Keratinocyte (primary cell): Measurements from ENCODE around the gene TRPV5. TPM values are rescaled to one million over a fixed set of nuclear protein-coding genes. Genes with fewer than 3 reads are reported as not detected.

Experiments
- DNase-seq: peaks from one replicate; pipeline ENCODE4 v3.0.0-alpha.2; 2011; ENCODE audit warnings: low read depth, missing footprints, low spot score
- FAIRE-seq: peaks from 2 replicates; lab custom pipeline; 2011; peaks lifted over from hg19 to GRCh38; lab: Jason Lieb, UNC
- H2AFZ ChIP-seq: 2 replicates; pipeline ENCODE4 v1.6.0; 2012; ENCODE audit warnings: low read length, control low read depth, inconsistent platforms; ENCODE audit not compliant: control insufficient read depth
- H3K27ac ChIP-seq: 2 replicates; pipeline ENCODE4 v1.5.1; 2011; ENCODE audit warnings: low read length; ENCODE audit not compliant: control insufficient read depth, insufficient read depth
- H3K27me3 ChIP-seq: 3 replicates; pipeline ENCODE4 v1.6.0; 2011; ENCODE audit warnings: low read length; ENCODE audit not compliant: control insufficient read depth, insufficient read depth; ENCODE audit errors: extremely low read depth
- H3K36me3 ChIP-seq, 2 experiments: 2 replicates in 1 of 2; 3 replicates in 1 of 2; pipeline ENCODE4 v1.5.1; 2011; ENCODE audit warnings: low read length in 2 of 2, mild to moderate bottlenecking in 1 of 2; ENCODE audit not compliant: control insufficient read depth in 2 of 2, insufficient read depth in 2 of 2; ENCODE audit errors: extremely low read depth in 1 of 2
- H3K4me1 ChIP-seq: 3 replicates; pipeline ENCODE4 v1.5.1; 2011; ENCODE audit warnings: low read length; ENCODE audit not compliant: control insufficient read depth, insufficient read depth; ENCODE audit errors: extremely low read depth
- H3K4me2 ChIP-seq: 3 replicates; pipeline ENCODE4 v1.6.0; 2011; ENCODE audit warnings: low read depth, low read length; ENCODE audit not compliant: control insufficient read depth, insufficient read depth; ENCODE audit errors: extremely low read depth
- H3K4me3 ChIP-seq, 3 experiments: fragments of 200-600 bp in 1 of 3; sonication (generic) in 1 of 3; 2 replicates in 2 of 3; 3 replicates in 1 of 3; pipeline ENCODE4 v1.5.1; 2011 to 2016; ENCODE audit warnings: low read length in 3 of 3, mild to moderate bottlenecking in 3 of 3, control low read depth in 2 of 3, inconsistent platforms in 1 of 3, low read depth in 1 of 3, mixed read lengths in 1 of 3, mixed run types in 1 of 3, moderate library complexity in 1 of 3; ENCODE audit not compliant: control insufficient read depth in 2 of 3, insufficient read depth in 2 of 3; ENCODE audit errors: extremely low read depth in 1 of 3
- H3K79me2 ChIP-seq: 2 replicates; pipeline ENCODE4 v1.6.0; 2012; ENCODE audit warnings: low read length; ENCODE audit not compliant: control insufficient read depth, insufficient read depth
- H3K9ac ChIP-seq: 3 replicates; pipeline ENCODE4 v1.6.0; 2011; ENCODE audit warnings: low read length; ENCODE audit not compliant: control insufficient read depth, insufficient read depth; ENCODE audit errors: extremely low read depth
- H3K9me1 ChIP-seq: 3 replicates; pipeline ENCODE4 v1.6.0; 2011; ENCODE audit warnings: low read length; ENCODE audit not compliant: control insufficient read depth, insufficient read depth; ENCODE audit errors: extremely low read depth
- H3K9me3 ChIP-seq: 2 replicates; pipeline ENCODE4 v1.5.1; 2012; ENCODE audit warnings: low read depth, low read length; ENCODE audit not compliant: control insufficient read depth
- H4K20me1 ChIP-seq: 3 replicates; pipeline ENCODE4 v1.6.0; 2011; ENCODE audit warnings: low read length; ENCODE audit not compliant: control insufficient read depth, insufficient read depth; ENCODE audit errors: extremely low read depth
- CTCF ChIP-seq, 3 experiments: IDR thresholded peaks in 1 of 3; conservative IDR thresholded peaks in 1 of 3; optimal IDR thresholded peaks in 1 of 3; 2 replicates in 2 of 3; 3 replicates in 1 of 3; pipeline versions ENCODE3 to v1.5.1; 2011; ENCODE audit warnings: low read length in 3 of 3, mild to moderate bottlenecking in 3 of 3, moderate library complexity in 2 of 3, control low read depth in 1 of 3, inconsistent platforms in 1 of 3; ENCODE audit not compliant: insufficient read depth in 2 of 3; ENCODE audit errors: extremely low read depth in 1 of 3
- EZH2 ChIP-seq: IDR thresholded peaks from one replicate; pipeline ENCODE4 v1.6.1; 2012; ENCODE audit warnings: inconsistent platforms, mild to moderate bottlenecking, low read length, moderate library complexity
- dilution Hi-C: fragments of 300-500 bp; cut with MboI; formaldehyde crosslinking; loops from one replicate; pipeline ENCODE4 v1.7.0; 2020; ENCODE audit warnings: low sequenced_read_pairs; ENCODE audit not compliant: extremely low pct_ligation_motif_present
- polyA plus RNA-seq, 5 experiments: library from polyadenylated mRNA; depleted of rRNA in 3 of 5; stranded (reverse) in 3 of 5; stranded (forward) in 1 of 5; unstranded in 1 of 5; fragments of >200 nt; gene quantifications; 1 replicate in 1 of 5; 2 replicates in 3 of 5; 3 replicates in 1 of 5; pipeline versions ENCODE4 v1.2.1 to v1.2.3, GENCODE V29; 2011 to 2012; ENCODE audit warnings: missing spikeins in 2 of 5, low read depth in 1 of 5, low replicate concordance in 1 of 5

TRPV5 gene
- polyA plus RNA-seq, 1 donor (not counting 4 experiments of a cell fraction or from before 2014, with no cell fraction given), result not detected

- Histone ChIP-seq H3K9me1 (no peaks in the 10 kb centered on the region), H3K4me2 (no peak overlapping the region), H3K9ac (no peak overlapping the region)
Measured at GRCh38 chr7:142868986-142869415, 64.5 kb downstream of the TRPV5 start.

GRCh38 chr7:142868188-142868985 lies 65.2 kb downstream of the TRPV5 start:
- DNase-seq (no peak), FAIRE-seq (no peak)
- no peaks in the 10 kb centered on the region for H3K9me3 ChIP-seq
- no peaks in the 10 kb centered on the region for H3K27me3 ChIP-seq
- TF ChIP-seq EZH2 (no peak), CTCF (optimal IDR thresholded peaks at IDR 0.05 in 1 of 3, IDR thresholded peaks at IDR 0.05 in 1 of 3, conservative IDR thresholded peaks at IDR 0.05 in 1 of 3; ENCODE audit: extremely low read depth in 1 of 3, insufficient read depth in 2 of 3, low read length in 3 of 3) (no peak)
- no peak overlapping the region for H3K27ac ChIP-seq
- no peak overlapping the region for H3K4me2 ChIP-seq
- H3K4me1 ChIP-seq, result no peaks in the 10 kb centered on the region
- no peaks in the 10 kb centered on the region for H3K9me1 ChIP-seq
- H3K4me3 ChIP-seq, result no peak overlapping the region
- no peaks in the 10 kb centered on the region for H3K36me3 ChIP-seq
- no peaks in the 10 kb centered on the region for H3K79me2 ChIP-seq
- no peak overlapping the region for H2AFZ ChIP-seq
- dilution Hi-C loops, result no loop called here
- H3K9ac ChIP-seq, result no peak overlapping the region
- no peaks in the 10 kb centered on the region for H4K20me1 ChIP-seq

More at GRCh38 chr7:142868986-142869415, 64.5 kb downstream of the TRPV5 start:
- Histone ChIP-seq H3K4me3 (no peak overlapping the region), H3K27me3 (no peaks in the 10 kb centered on the region), H2AFZ (no peak overlapping the region), H3K79me2 (no peaks in the 10 kb centered on the region), H4K20me1 (no peaks in the 10 kb centered on the region), H3K27ac (no peak overlapping the region), H3K9me3 (no peaks in the 10 kb centered on the region), H3K4me1 (no peaks in the 10 kb centered on the region), H3K36me3 (no peaks in the 10 kb centered on the region)
- FAIRE-seq (no peak), DNase-seq (no peak)
- dilution Hi-C loops, result no loop called here
- TF ChIP-seq CTCF (optimal IDR thresholded peaks at IDR 0.05 in 1 of 3, IDR thresholded peaks at IDR 0.05 in 1 of 3, conservative IDR thresholded peaks at IDR 0.05 in 1 of 3; ENCODE audit: extremely low read depth in 1 of 3, insufficient read depth in 2 of 3, low read length in 3 of 3) (no peak), EZH2 (no peak)
